HG02973 (cell line): ENCODE results near the gene NCOA1.
"Not testable (repeated sequence)": the region's sequence is repeated elsewhere in the genome, so short reads cannot be mapped to it uniquely, and the experiment has no call there.

Experiments
- ATAC-seq: cut with Tn5 transposase; IDR thresholded peaks from one replicate; pipeline ENCODE4 v1.9.1; 2021; ENCODE audit warnings: moderate library complexity; ENCODE audit not compliant: unreplicated experiment

NCOA1 gene

DNA sequence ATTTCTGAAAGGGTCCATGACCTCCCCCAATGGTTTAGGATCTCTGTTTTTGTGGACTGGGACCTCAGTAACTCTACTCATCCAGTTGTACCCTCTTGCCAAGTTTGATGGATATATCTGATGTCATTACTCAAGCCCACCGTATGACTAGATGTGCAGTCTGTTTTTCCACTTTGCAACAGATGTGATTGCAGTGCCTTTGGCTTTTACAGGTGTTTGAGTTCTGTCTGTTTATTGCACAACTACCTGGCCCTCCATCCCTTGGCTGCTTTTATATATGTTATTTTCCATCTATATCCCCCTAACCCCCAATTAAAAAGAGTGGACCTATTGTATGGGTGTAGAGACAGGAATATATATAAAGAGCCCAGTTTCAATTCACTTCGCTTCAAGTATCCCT lies 10.8 kb downstream of the NCOA1 start:
- ATAC-seq: no peak

DNA sequence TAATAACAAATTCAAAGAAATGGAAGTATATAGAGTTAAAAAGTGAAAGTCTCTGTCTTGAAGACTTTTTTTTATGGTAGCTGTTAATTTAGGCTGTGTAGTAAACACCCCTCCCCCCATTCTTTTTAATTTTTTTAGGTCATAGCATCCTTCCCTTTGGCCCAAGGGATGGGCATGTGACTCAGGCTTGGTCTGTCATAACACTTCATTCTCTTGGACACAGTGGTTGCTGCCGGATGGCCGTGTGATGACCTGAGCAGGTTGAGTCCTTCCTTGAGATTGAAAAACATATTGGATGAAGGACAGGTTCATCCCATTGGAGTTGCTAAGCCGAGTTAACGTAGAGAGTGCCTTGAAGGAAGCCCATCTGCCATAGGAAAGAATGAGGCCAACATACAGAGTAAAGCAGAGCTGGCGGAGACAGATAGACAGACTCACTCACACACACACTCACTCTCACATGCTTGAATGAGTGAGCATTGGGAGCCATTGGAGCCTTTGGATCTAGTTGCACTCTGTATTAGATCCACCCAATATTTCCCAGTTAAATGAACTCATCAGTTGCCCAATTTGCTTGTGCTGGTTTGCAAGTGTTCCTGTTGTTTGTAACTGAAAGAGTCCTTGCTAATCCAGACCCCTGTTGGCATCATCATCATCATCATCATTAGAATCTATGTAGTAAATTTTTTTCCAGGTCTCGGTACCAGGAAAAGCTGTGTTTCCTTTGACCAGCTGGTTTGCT lies 14.7 kb downstream of the NCOA1 start:
- ATAC-seq: no peak

DNA sequence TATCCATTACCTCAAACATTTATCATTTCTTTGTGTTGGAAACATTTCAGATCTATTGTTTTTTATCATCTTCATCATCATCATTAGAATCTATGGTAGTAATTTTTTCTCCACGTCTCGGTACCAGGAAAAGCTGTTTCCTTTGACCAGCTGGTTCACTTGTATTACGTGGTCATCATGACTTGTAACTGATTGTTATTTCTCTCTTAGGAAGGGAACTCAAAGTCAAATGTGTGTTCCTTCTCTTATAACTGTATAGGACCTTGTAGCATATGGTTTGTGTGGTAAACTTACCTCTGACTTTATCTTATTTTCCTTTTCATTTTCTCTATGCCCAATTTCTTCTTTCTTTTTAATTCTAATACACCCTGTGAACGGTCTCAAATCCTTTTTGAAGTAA lies 16.5 kb downstream of the NCOA1 start:
- ATAC-seq: no peak

DNA sequence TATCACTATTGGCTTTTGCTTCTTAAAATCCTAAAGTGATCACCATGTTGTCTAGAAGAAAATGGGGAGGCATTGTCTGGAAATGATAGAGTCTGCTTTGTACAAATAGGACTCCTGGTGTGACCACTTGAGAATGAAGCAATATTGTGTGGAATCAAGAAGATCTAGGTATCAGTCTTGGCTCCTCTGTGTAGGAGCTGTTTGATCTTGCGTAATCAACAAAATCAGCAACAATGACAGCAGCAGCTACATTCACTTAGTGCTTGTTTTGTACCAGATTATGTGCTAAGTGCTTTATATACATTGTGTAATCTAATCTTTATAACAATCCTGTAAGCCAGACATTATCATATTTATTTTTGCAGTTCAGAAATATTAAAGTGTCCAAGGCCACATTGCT lies 17.8 kb downstream of the NCOA1 start:
- ATAC-seq: no peak

DNA sequence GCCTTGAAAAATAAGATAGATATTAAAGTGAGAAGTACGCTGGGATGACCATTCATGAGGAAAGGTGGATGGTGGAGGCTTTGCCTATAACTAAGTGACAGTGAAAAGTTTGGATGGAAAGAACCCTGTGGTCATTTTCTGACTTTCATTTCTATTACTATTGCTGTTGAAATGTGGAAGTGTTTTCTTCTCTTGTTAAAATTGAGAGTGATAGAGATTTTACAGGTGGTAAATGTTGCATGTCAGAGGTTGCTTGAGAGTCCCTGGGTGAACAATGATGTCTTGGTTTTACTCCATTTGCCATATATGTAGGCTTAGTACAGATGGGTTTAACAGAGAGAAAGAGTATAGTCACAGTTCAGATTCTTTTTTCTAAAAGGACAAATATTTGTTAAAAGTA lies 18.4 kb downstream of the NCOA1 start:
- ATAC-seq: peak; percentile 80

DNA sequence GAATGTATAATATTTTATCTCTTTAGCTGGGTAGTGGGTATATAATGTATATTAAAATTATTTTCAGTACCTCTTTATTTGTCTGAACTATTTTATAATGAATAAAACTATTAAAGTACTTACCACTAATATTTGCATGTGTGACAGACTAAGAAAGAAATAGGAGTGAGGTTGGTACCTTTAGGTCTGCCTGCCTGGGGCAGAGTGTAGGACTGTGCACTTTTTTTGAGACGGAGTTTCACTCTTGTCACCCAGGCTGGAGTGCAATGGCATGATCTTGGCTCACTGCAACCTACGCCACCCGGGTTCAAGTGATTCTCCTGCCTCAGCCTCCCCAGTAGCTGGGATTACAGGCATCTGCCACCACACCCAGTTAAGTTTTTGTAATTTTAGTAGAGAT lies 18.8 kb downstream of the NCOA1 start:
- peak; percentile 47 for ATAC-seq

DNA sequence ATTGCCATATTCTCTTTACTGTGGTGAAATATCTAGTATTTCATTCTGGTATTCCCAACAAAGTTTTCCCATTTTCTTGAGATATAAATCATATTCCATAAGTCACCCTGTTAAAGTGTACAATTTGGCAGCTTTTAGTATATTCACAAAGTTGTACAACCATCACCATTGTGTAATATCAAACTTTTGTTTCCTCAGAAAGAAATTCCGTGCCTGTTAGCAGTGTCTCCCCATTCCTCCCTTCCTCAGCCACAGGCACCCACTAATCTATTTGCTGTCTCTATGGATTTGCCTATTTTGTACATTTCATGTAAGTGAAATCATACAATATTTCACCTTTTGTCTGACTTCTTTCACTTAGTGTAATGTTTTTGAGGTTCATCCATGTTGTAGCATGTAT lies 19.7 kb downstream of the NCOA1 start:
- no peak for ATAC-seq

DNA sequence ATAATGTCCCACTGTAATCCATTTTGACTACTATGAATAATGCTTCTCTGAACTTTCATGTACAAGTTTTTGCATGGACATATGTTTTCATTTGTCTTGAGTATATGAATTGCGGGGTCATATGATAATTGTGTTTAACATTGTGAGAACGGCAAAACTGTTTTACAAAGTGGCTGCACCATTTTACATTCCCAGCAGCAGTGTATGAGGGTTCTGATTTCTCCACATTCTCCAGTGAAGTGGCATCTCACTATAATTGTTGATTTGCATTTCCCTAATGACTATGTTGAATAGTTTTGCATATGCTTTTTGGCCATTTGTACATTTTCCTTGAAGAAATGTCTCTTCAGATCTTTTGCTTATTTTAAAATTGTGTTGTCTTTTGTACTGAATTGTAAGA lies 20.1 kb downstream of the NCOA1 start:
- ATAC-seq: no peak

DNA sequence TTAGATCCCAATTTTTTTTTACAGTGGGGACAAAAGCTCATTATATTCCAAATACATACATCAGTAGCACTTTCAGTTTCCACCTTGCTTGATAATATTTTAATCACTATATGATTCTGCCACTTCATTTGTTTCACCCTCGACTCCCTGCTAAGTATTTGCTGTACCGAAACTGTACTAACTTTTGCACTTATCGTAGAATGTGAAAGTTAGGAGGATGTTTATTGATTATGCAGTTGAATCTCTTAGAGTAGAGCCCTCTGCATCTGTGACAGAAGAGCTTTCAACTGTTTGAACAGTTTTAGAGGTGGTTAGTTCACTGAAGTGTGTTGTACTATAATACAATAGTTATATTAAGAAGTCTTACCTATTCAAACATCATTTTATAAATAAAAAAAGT lies 20.8 kb downstream of the NCOA1 start:
- no peak for ATAC-seq

DNA sequence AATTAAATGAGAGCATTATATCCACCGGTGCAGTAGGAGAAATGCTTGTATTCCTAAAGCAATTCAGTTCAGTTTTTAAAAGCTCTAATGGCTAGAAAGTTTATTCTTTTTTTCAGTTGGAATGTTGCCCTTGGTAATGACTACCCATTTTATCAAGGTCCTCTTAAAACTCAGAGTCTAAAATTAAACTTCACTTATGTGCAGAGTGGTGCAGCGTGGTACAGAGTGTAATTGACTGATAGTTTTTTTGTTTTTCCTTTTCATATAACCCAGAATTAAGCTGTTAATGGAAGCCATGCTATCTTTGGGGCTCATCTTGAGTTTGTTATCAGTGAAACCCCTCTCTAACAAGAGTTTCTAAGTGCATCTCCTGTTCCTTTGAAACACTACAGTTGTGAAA lies 21.4 kb downstream of the NCOA1 start:
- no peak for ATAC-seq

DNA sequence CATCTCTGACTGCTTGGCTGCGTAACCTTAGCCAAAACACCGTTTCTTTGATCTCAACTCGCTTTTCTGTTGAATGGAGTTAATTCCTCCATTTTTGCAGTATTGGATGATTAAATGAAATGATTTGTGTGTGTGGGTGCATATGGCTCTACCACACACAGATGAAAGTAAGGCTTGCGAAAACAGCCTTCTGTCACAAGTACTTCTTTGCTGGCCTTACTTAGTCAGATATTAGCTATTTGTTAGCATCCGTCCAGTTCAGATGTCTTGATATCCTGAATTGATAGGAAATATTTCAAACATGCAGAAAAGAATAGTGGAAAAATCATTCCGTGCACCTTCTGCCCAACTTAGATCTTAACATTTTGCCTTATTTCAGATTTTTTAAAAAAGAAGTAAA lies 21.8 kb downstream of the NCOA1 start:
- ATAC-seq: no peak

DNA sequence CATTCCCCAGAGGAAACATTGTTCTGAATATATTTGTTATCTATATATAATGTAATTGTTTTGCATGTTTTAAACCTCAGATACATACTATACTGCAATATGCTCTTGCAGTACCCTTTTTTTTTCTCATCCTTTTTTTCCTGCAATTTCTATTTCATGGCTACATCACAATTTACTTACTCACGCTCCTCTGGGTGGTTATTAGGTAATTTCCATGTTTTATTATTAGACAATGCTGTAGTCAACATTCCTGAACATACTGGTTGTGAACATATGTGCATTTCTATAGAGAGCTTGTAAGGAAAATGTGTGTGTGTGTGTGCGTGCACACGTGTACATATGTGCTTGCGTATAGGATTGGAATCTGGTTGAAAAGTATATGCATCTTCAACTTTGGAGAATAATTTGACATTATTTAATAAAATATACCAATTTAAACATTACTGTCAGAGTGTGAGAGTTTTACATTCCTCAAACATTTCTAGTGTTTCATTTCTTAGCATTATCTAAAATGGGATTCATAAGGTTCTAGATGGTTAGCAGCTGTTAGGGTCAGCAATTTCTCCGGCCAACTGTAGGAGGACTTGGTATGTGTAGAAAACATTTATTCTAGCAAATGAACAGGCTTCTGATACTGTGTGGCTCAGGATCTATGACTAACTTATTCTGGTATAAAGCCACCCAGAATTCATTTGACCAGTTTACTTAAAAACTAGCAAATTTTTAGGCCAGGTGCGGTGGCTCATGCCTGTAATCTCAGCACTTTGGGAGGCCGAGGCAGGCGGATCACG lies 22.4 kb downstream of the NCOA1 start:
- ATAC-seq: no peak

DNA sequence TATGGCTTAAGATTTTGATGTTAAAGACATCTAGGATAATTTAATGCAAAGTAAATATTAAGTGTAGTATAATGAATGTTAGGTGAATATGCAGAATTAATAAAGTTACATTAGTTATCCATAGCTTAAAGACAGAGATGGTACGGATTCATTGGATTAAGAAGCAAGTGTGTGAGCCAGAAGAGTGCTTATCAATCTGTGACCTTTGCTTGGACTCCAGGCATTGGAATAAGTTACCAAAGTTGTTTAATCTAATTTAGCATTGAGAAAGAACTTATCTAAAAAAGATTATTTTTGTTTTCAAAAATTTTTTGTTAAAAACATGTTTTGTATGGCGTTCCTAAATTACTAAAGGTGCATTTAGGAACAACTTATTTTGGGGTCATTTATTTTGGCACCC lies 23.8 kb downstream of the NCOA1 start:
- no peak for ATAC-seq

DNA sequence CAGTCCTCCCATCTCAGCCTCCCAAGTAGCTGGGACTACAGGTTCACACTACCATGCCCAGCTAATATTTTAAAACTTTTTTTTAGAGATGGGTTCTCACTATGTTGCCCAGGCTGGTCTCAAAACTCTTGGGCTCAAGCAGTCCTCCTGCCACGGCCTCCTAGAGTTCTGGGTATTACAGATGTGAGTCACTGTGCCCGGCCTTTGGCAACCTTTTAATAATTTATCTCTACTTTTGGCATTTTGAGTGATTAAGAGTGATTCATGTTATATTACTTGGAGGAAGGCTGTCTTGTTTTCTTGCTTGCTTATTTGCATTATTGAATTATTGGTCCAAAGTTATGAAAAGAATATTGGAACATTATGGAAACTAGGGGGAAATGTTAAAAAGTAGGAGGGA lies 24.3 kb downstream of the NCOA1 start:
- no peak for ATAC-seq

DNA sequence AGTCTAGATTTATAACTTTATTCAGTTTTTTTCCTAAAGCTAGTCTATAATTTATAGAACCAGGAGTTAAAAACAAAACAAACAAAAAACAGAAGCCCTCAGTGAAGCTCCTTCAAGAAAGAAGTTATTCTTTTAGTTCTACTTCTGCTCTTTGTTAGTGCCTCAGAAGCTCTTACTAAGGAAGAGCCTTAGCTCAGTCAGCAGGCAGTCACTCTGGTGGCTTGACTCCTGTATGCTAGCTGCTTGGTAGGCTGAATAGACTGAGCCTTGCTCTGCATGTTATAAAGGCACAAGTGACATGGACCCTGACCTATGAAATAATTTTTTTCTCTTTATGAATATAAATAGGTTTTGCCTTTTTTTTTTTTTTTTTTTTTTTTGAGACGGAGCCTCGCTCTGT lies 24.8 kb downstream of the NCOA1 start:
- ATAC-seq: no peak

DNA sequence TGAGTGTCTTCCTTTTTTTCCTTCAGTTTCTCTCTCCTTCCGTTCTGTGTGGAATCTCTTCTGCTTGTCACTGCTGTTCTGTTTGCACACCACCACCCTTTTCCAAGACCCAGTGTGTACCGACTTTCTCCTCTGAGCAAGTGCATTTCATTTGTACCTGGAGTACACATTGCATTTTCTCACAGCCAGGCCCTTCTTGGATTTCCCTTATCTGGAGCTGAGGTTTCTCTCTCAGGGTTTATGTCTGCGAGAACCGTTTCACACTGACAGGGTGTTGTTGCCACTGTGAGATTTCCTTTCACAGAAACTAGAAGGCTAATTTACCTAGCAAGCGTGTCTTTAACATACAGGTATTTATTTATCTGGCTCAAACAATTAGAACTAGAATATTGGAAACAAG lies 26.2 kb downstream of the NCOA1 start:
- ATAC-seq: no peak

DNA sequence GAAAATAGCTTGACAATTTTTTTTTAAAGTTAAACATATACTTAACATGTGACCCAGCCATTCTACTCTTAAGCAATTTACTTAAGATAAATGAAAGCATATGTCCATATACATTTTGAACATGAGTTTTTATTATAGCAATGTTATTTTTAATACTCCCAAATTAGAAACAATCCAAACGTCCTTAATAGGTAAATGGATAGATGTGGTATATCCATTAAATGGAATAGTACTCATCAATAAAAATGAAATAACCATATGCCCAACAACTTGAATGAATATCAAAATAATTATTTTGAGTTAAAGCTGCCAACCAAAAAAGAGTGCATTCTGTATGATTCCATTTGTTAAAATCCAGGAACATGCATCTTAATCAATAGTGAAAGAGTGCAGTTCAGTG lies 29.1 kb downstream of the NCOA1 start:
- no peak for ATAC-seq

DNA sequence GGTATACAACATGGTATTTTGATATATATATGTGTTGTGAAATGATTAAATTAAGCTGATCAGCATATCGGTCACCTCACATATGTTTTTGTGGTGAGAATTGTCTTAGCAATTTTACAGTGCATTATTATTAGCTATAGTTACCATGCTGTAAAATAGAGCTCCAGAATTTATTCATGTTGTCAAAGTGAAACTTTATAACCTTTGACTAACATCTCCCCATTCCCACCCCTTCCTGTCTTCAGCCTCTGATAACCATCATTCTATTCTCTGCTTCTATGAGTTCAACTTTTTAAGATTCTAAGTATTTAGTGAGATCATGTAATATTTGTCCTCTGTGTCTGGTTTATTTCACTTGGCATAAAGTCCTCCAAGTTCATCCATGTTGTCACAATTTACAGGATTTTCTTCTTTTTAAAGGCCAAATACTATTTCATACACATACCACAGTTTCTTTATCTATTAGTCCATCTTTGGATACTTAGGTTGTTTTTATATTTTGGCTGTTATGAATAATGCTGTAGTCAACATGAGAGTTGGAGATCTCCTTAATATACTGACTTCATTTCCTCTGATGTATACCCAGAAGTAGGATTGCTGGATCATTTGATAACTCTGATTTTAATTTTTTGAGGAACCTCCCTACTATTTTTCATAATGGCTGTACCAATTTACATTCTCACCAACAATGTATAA lies 30.3 kb downstream of the NCOA1 start:
- ATAC-seq: no peak

DNA sequence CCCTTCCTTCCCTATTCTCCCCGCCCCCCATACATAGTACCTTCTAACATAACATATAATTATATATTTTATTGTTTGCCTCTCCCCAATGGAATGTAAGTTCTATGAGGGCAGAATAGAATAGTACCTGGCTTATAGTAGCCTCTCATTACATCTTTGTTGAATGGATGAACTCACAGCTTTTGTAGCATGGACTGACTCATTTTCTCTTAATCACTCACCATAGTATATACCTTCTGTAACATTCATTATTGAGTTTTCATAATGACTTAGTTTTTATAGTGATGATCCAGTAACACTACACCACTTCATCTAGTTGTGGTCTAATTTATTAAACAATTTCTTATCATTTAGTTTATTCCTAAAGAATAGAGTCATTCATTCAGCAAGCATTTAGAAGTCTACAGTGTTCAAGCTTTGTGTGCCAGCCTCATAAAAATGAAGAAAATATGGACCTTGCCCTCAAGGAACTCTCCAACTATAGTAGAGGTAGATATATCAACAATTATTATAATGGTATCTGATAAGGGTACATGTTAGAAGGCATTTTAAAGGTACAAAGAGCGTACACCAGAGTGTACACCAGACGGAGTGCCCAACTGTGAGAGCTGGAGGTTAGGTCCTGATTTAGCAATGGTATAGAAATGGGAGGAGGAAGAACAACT lies 31.1 kb downstream of the NCOA1 start:
- no peak for ATAC-seq

DNA sequence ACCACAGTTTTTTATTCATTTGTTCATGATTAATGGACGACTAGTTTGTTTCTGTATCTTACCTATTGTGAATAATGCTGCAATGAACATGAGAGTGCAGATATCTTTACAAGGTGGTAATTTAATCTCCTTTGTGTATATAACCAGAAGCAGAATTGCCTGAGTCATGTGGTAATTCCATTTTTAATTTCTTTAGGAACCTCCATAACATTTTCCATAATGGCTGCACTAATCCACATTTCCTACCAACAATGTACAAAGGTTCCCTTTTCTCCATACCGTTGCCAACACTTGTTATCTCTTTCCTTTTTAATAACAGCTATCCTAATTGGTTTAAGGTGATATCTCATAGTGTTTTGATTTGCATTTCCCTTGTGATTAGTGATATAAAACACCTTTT lies 36.5 kb downstream of the NCOA1 start:
- ATAC-seq: no peak

DNA sequence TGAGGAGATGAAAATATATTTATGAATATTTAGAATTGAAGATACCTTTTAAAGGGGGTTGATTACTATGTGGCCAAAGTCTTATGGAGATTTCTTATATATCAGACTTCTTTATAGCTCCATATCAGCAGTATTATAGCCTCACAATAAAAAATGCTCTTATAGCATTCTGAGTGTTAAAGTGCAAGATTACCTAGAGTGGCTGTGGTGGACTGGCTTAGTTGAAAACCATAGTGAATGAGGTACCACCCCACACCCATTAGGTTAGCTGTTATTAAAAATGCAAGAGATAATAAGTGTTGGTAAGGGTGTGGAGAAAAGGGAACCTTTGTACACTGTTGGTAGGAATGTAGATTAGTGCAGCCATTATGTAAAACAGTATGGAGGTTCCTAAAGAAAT lies 39.7 kb downstream of the NCOA1 start:
- no peak for ATAC-seq

DNA sequence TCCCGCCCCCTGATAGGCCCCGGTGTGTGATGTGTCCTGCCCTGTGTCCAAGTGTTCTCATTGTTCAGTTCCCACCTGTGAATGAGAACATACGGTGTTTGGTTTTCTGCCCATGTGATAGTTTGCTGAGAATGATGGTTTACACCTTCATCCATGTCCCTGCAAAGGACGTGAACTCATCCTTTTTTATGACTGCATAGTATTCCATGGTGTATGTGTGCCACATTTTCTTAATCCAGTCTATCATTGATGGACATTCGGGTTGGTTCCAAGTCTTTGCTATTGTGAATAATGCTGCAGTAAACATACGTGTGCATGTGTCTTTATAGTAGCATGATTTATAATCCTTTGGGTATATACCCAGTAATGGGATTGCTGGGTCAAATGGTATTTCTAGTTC lies 40.6 kb downstream of the NCOA1 start:
- ATAC-seq: not testable (repeated sequence)
